GM12878 (cell line): Measurements from ENCODE around the gene COL18A1. TPM values are rescaled to one million over a fixed set of nuclear protein-coding genes. Genes with fewer than 3 reads are reported as not detected.

Experiments
- ATAC-seq: fragments of 200-7000 bp; cut with Tn5 transposase; 3 replicates; pipeline ENCODE4 v1.9.1; 2020; ENCODE audit warnings: mild to moderate bottlenecking, moderate library complexity
- BruUV-seq: library from RNA; stranded (reverse); fragments of 400-500 nt; replicated peaks from 2 replicates; lab custom pipeline; 2021; lab: Mats Ljungman, UMichigan
- CTCF ChIA-PET: fragments of 300-600 bp; sonication (Branson Sonifier 250); formaldehyde crosslinking; extraction: SDS; loops from one replicate; lab custom pipeline; 2021; ENCODE audit warnings: inconsistent platforms; lab: Yijun Ruan, JAX
- POLR2A ChIA-PET: fragments of 350-600 bp; formaldehyde crosslinking; extraction: SDS; loops from one replicate; lab custom pipeline; 2021; ENCODE audit warnings: inconsistent platforms; lab: Charles Lee
- RAD21 ChIA-PET: fragments of 300-600 bp; sonication (Branson Sonifier 250); formaldehyde crosslinking; loops from one replicate; lab custom pipeline; 2023; ENCODE audit warnings: antibody characterized with exemption; ENCODE audit not compliant: unreplicated experiment; lab: Charles Lee
- SMC1A ChIA-PET: fragments of 300-600 bp; sonication (Branson Sonifier 250); formaldehyde crosslinking; loops from one replicate; lab custom pipeline; 2023; ENCODE audit not compliant: unreplicated experiment, uncharacterized antibody; lab: Charles Lee
- DNase-seq: peaks from one replicate; pipeline ENCODE4 v3.0.0-alpha.2; 2011; ENCODE audit warnings: low read depth, low spot score
- FAIRE-seq: peaks from 3 replicates; lab custom pipeline; 2011; peaks lifted over from hg19 to GRCh38; lab: Jason Lieb, UNC
- H2AFZ ChIP-seq: 2 replicates; pipeline ENCODE4 v1.6.0; 2011; ENCODE audit warnings: low read depth, low read length, control low read depth; ENCODE audit not compliant: control insufficient read depth
- H3K27ac ChIP-seq: 2 replicates; pipeline ENCODE4 v1.5.1; 2011; ENCODE audit warnings: control low read depth; ENCODE audit not compliant: control insufficient read depth, insufficient read depth
- H3K27me3 ChIP-seq, 2 experiments: replicated peaks in 1 of 2; 2 replicates each; pipeline versions ENCODE4 v1.6.0 to v1.6.1; 2011; ENCODE audit warnings: low read length in 1 of 2; ENCODE audit not compliant: control insufficient read depth in 2 of 2, insufficient read depth in 2 of 2
- H3K36me3 ChIP-seq, 2 experiments: 2 replicates each; pipeline ENCODE4 v1.5.1; 2011; ENCODE audit warnings: low read length in 1 of 2; ENCODE audit not compliant: control insufficient read depth in 2 of 2, insufficient read depth in 2 of 2
- H3K4me1 ChIP-seq: 2 replicates; pipeline ENCODE4 v1.6.1; 2011; ENCODE audit warnings: mild to moderate bottlenecking, low read length, moderate library complexity, mixed read lengths; ENCODE audit not compliant: control insufficient read depth, insufficient read depth
- H3K4me2 ChIP-seq: 2 replicates; pipeline ENCODE4 v1.6.0; 2011; ENCODE audit warnings: control low read depth; ENCODE audit not compliant: control insufficient read depth, insufficient read depth
- H3K4me3 ChIP-seq: fragments of 200-600 bp; sonication (generic); 2 replicates; pipeline ENCODE4 v1.5.1; 2016
- H3K79me2 ChIP-seq: 2 replicates; pipeline ENCODE4 v1.6.0; 2011; ENCODE audit warnings: low read length; ENCODE audit not compliant: control insufficient read depth, insufficient read depth
- H3K9ac ChIP-seq: 2 replicates; pipeline ENCODE4 v1.8.0; 2011; ENCODE audit warnings: low read length, control low read depth, mixed read lengths; ENCODE audit not compliant: control insufficient read depth, insufficient read depth
- H3K9me3 ChIP-seq: replicated peaks from 3 replicates; pipeline ENCODE4 v1.5.1; 2011; ENCODE audit warnings: mild to moderate bottlenecking, low read length; ENCODE audit not compliant: control insufficient read depth, insufficient read depth
- H4K20me1 ChIP-seq: 2 replicates; pipeline ENCODE4 v1.6.0; 2011; ENCODE audit not compliant: control insufficient read depth, insufficient read depth
- CBFB ChIP-seq: IDR thresholded peaks from 2 replicates; pipeline ENCODE4 v1.6.1; 2016; ENCODE audit warnings: antibody characterized with exemption, low read depth
- CREM ChIP-seq: IDR thresholded peaks from 2 replicates; pipeline ENCODE4 v1.6.1; 2014; ENCODE audit warnings: antibody characterized with exemption, low read depth
- FOS ChIP-seq: IDR thresholded peaks from 3 replicates; pipeline ENCODE4 v1.6.1; 2011; ENCODE audit warnings: borderline replicate concordance; ENCODE audit not compliant: insufficient read length; ENCODE audit errors: extremely low read depth
- NR2F1 ChIP-seq: fragments of 450-650 bp; conservative IDR thresholded peaks from 2 replicates; pipeline ENCODE4 v1.6.1; 2017; ENCODE audit warnings: mild to moderate bottlenecking
- RAD21 ChIP-seq: IDR thresholded peaks from 2 replicates; pipeline ENCODE4 v1.6.1; 2011; ENCODE audit warnings: mild to moderate bottlenecking, low read depth, low read length, moderate library complexity; ENCODE audit not compliant: insufficient read depth
- TCF3 ChIP-seq: IDR thresholded peaks from 2 replicates; pipeline ENCODE4 v1.6.1; 2012; ENCODE audit warnings: low read depth, mild to moderate bottlenecking, low read length, borderline replicate concordance; ENCODE audit not compliant: insufficient read depth
- WGBS: methylation state at CpG from one replicate; pipeline ENCODE4 v1.1.6; 2016; ENCODE audit warnings: low lambda C conversion rate; ENCODE audit not compliant: insufficient replicate concordance, insufficient coverage; ENCODE audit errors: missing lambda C conversion rate; 5-methylcytosine and 5-hydroxymethylcytosine counted together
- in situ Hi-C: fragments of 300-500 bp; cut with MboI; formaldehyde crosslinking; loops from 9 replicates; pipeline ENCODE4 v1.14.3; 2018; ENCODE audit warnings: mixed read lengths
- intact Hi-C: fragments of 100-400 bp; cut with micrococcal nuclease; formaldehyde crosslinking; loops from one replicate; pipeline ENCODE4 v1.14.2; 2022; ENCODE audit not compliant: unreplicated experiment
- polyA plus RNA-seq, 11 experiments: library from polyadenylated mRNA; depleted of rRNA in 4 of 11; unstranded in 6 of 11; stranded (reverse) in 5 of 11; fragments of >200 nt; fragmentation: Nextera tagmentation in 4 of 11; fragmentation: Illumina TruSeq in 1 of 11; extraction: Ambion mirVana in 4 of 11; extraction: Trizol in 1 of 11; gene quantifications; 1 replicate in 1 of 11; 2 replicates in 10 of 11; pipeline versions ENCODE4 v1.2.1 to v1.2.3, GENCODE V29; 2011 to 2016; ENCODE audit warnings: inconsistent platforms in 2 of 11, missing spikeins in 2 of 11, low read depth in 1 of 11
- total RNA-seq, 4 experiments: library from RNA; depleted of rRNA in 3 of 4; stranded (reverse); fragments of >200 nt in 3 of 4; fragmentation: Illumina TruSeq in 1 of 4; extraction: Trizol in 1 of 4; gene quantifications; 2 replicates each; pipeline versions ENCODE4 v1.2.1 to v1.2.3, GENCODE V29; 2013 to 2021
- TF ChIP-seq, protein P1 (sequence below): fragments of 150-350 bp; IDR thresholded peaks from 2 replicates; pipeline ENCODE4 v1.6.1; 2016; ENCODE audit warnings: low read depth, low read length
- TF ChIP-seq, protein P2 (sequence below): fragments of 450-650 bp; IDR thresholded peaks from 2 replicates; pipeline ENCODE4 v1.6.1; 2016; ENCODE audit warnings: mild to moderate bottlenecking
- TF ChIP-seq, protein P3 (sequence below): fragments of 450-650 bp; IDR thresholded peaks from 2 replicates; pipeline ENCODE4 v1.6.1; 2017; ENCODE audit warnings: mild to moderate bottlenecking, moderate library complexity
- TF ChIP-seq, protein P4 (sequence below): IDR thresholded peaks from 2 replicates; pipeline ENCODE4 v1.6.1; 2011; ENCODE audit warnings: borderline replicate concordance, low read depth, mild to moderate bottlenecking, moderate library complexity, low read length; ENCODE audit not compliant: insufficient read depth, poor library complexity, severe bottlenecking

COL18A1 gene
- total and polyA plus RNA-seq, 10 of the 15 experiments (the other 5 are each of a cell fraction or from before 2014, with no cell fraction given), result under 0.01 to 0.49 (median 0.09) TPM; not detected in 3

DNA sequence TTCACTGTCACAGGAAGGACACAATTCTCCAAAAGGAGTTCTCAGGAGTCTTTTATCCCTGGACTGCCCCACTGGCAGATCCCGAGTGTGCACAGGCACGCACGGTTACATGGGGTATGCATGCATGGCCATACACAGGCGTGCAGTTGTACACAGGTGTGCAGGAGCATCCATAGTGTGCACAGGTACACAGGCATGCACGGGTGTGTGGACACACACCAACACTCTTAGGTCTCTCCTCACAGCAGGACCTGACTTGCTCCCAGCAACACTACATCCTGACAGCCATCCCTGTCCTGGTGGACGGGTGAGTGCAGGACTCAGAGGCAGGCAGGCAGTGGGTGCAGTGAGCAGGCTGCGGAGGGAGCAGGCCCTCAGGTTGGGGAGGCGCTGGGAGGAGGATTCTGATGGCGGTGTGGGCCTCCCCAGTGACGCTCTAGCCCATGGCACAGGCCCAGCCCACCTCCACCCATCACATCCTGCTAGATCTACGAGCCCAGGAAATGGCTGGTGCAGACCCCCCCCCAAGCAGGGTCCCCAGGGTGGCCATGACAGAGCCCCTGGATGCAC is 108.9 kb downstream of the COL18A1 start (continued):
- TF ChIP-seq, protein P1, sequence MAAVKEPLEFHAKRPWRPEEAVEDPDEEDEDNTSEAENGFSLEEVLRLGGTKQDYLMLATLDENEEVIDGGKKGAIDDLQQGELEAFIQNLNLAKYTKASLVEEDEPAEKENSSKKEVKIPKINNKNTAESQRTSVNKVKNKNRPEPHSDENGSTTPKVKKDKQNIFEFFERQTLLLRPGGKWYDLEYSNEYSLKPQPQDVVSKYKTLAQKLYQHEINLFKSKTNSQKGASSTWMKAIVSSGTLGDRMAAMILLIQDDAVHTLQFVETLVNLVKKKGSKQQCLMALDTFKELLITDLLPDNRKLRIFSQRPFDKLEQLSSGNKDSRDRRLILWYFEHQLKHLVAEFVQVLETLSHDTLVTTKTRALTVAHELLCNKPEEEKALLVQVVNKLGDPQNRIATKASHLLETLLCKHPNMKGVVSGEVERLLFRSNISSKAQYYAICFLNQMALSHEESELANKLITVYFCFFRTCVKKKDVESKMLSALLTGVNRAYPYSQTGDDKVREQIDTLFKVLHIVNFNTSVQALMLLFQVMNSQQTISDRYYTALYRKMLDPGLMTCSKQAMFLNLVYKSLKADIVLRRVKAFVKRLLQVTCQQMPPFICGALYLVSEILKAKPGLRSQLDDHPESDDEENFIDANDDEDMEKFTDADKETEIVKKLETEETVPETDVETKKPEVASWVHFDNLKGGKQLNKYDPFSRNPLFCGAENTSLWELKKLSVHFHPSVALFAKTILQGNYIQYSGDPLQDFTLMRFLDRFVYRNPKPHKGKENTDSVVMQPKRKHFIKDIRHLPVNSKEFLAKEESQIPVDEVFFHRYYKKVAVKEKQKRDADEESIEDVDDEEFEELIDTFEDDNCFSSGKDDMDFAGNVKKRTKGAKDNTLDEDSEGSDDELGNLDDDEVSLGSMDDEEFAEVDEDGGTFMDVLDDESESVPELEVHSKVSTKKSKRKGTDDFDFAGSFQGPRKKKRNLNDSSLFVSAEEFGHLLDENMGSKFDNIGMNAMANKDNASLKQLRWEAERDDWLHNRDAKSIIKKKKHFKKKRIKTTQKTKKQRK, result no peak
- TF ChIP-seq, all 136 proteins: peak for 0

DNA sequence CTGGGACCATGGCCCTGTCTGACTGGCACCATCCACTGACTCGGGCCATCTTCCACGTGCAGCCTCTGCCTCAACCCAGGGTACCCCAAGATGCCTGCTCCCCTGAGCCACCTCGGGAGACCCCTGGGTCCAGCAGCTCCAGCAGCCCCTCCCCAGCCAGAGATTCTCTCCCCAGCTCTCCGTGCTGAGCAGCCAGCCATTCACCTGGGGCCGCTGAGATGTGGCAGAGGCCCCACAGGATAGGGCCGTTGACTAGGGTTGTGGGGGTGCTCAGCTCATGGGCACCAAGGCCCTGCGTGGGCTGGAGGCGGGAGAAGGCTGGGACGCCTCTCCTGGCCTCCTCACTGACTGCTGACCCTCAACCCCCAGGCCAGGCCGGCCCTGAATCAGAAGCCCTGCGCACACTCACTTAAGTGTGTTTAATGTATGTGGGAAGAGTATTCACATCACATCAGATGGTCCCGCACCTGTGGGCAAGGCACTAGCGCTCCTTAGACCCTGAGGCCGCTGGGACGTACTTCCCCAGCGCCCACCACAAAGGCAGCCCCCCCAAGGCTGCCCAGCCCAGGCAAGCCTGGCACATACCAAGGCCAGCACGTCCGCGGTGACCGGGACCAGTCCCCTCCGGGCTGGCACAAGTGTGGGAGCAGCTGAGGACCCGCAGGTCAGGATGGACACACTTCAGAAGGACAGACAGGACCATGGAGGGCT is 109.5 kb downstream of the COL18A1 start:
- intact Hi-C loops (no loop called here), in situ Hi-C loops (no loop called here)
- Histone ChIP-seq H3K27ac (no peak overlapping the region), H3K36me3 (peaks cover 4 to 11% of the 10 kb centered on the region in 2 experiments; a peak in 3 of 4 replicates), H3K79me2 (no peaks in the 10 kb centered on the region; the same call in 1 of the 2 replicates), H3K4me3 (no peak overlapping the region), H3K27me3 (no peaks in the 10 kb centered on the region), H2AFZ (no peak overlapping the region), H4K20me1 (no peaks in the 10 kb centered on the region), H3K4me1 (no peaks in the 10 kb centered on the region), H3K4me2 (no peak overlapping the region), H3K9ac (no peak overlapping the region), H3K9me3 (peaks cover 11% of the 10 kb centered on the region)
- FAIRE-seq (no peak), ATAC-seq (no peak), DNase-seq (no peak)
- no TSS peak for BruUV-seq
- WGBS, result 90% methylated on average over 22 of the region's 22 CpGs
- POLR2A ChIA-PET, result no interaction called here
- SMC1A ChIA-PET, result no interaction called here
- CTCF ChIA-PET, result no interaction called here
- RAD21 ChIA-PET, result no interaction called here
- TF ChIP-seq, protein P2, sequence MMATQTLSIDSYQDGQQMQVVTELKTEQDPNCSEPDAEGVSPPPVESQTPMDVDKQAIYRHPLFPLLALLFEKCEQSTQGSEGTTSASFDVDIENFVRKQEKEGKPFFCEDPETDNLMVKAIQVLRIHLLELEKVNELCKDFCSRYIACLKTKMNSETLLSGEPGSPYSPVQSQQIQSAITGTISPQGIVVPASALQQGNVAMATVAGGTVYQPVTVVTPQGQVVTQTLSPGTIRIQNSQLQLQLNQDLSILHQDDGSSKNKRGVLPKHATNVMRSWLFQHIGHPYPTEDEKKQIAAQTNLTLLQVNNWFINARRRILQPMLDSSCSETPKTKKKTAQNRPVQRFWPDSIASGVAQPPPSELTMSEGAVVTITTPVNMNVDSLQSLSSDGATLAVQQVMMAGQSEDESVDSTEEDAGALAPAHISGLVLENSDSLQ, result no peak
- no peak for TF ChIP-seq CREM
- TF ChIP-seq CBFB, result no peak
- TF ChIP-seq TCF3, result no peak
- TF ChIP-seq, protein P3, sequence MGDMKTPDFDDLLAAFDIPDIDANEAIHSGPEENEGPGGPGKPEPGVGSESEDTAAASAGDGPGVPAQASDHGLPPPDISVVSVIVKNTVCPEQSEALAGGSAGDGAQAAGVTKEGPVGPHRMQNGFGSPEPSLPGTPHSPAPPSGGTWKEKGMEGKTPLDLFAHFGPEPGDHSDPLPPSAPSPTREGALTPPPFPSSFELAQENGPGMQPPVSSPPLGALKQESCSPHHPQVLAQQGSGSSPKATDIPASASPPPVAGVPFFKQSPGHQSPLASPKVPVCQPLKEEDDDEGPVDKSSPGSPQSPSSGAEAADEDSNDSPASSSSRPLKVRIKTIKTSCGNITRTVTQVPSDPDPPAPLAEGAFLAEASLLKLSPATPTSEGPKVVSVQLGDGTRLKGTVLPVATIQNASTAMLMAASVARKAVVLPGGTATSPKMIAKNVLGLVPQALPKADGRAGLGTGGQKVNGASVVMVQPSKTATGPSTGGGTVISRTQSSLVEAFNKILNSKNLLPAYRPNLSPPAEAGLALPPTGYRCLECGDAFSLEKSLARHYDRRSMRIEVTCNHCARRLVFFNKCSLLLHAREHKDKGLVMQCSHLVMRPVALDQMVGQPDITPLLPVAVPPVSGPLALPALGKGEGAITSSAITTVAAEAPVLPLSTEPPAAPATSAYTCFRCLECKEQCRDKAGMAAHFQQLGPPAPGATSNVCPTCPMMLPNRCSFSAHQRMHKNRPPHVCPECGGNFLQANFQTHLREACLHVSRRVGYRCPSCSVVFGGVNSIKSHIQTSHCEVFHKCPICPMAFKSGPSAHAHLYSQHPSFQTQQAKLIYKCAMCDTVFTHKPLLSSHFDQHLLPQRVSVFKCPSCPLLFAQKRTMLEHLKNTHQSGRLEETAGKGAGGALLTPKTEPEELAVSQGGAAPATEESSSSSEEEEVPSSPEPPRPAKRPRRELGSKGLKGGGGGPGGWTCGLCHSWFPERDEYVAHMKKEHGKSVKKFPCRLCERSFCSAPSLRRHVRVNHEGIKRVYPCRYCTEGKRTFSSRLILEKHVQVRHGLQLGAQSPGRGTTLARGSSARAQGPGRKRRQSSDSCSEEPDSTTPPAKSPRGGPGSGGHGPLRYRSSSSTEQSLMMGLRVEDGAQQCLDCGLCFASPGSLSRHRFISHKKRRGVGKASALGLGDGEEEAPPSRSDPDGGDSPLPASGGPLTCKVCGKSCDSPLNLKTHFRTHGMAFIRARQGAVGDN, result no peak
- TF ChIP-seq RAD21, result no peak
- TF ChIP-seq FOS, result no peak
- no peak for TF ChIP-seq NR2F1
- TF ChIP-seq, protein P4, sequence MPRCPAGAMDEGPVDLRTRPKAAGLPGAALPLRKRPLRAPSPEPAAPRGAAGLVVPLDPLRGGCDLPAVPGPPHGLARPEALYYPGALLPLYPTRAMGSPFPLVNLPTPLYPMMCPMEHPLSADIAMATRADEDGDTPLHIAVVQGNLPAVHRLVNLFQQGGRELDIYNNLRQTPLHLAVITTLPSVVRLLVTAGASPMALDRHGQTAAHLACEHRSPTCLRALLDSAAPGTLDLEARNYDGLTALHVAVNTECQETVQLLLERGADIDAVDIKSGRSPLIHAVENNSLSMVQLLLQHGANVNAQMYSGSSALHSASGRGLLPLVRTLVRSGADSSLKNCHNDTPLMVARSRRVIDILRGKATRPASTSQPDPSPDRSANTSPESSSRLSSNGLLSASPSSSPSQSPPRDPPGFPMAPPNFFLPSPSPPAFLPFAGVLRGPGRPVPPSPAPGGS, result no peak
